PC-3 (cell line): ENCODE results near the gene ZMIZ1. TPM values are rescaled to one million over a fixed set of nuclear protein-coding genes. Genes with fewer than 3 reads are reported as not detected.

ENCODE experiments used
- ATAC-seq: fragments of 200-7000 bp; cut with Tn5 transposase; 2 replicates; pipeline ENCODE4 v1.9.1; 2020; ENCODE audit warnings: mild to moderate bottlenecking, moderate library complexity
- BruUV-seq: library from RNA; stranded (reverse); fragments of 400-500 nt; replicated peaks from 2 replicates; lab custom pipeline; 2021; lab: Mats Ljungman, UMichigan
- CTCF ChIA-PET: fragments of 300-600 bp; sonication (Branson Sonifier 250); formaldehyde crosslinking; loops from one replicate; lab custom pipeline; 2022; ENCODE audit warnings: antibody characterized with exemption; lab: Charles Lee
- POLR2A ChIA-PET: fragments of 300-600 bp; sonication (Branson Sonifier 250); formaldehyde crosslinking; loops from one replicate; lab custom pipeline; 2022; ENCODE audit warnings: antibody characterized with exemption; ENCODE audit not compliant: unreplicated experiment; lab: Charles Lee
- DNase-seq: peaks from one replicate; pipeline ENCODE4 v3.0.0-alpha.2; 2015
- H2AFZ ChIP-seq: fragments of 300-600 bp; sonication (generic); 2 replicates; pipeline ENCODE4 v1.6.0; 2016; ENCODE audit warnings: antibody characterized with exemption, low read length
- H3F3A ChIP-seq: fragments of 300-600 bp; sonication (generic); one replicate; pipeline ENCODE4 v1.6.0; 2017; ENCODE audit warnings: antibody characterized with exemption, low read length, control low read depth, mild to moderate bottlenecking; ENCODE audit not compliant: unreplicated experiment
- H3K27ac ChIP-seq: fragments of 300-600 bp; sonication (generic); 2 replicates; pipeline ENCODE4 v1.5.1; 2016; ENCODE audit warnings: mild to moderate bottlenecking, low read length
- H3K27me3 ChIP-seq: fragments of 300-600 bp; sonication (generic); 2 replicates; pipeline ENCODE4 v1.6.1; 2016; ENCODE audit warnings: low read length, mixed read lengths
- H3K36me3 ChIP-seq: fragments of 300-600 bp; sonication (generic); 2 replicates; pipeline ENCODE4 v1.6.1; 2016; ENCODE audit warnings: low read depth, mixed run types, low read length, mixed read lengths
- H3K4me1 ChIP-seq: fragments of 300-600 bp; sonication (generic); 2 replicates; pipeline ENCODE4 v1.5.1; 2016; ENCODE audit warnings: low read length; ENCODE audit not compliant: insufficient read depth
- H3K4me2 ChIP-seq: fragments of 300-600 bp; sonication (generic); 2 replicates; pipeline ENCODE4 v1.6.0; 2016; ENCODE audit warnings: low read length
- H3K4me3 ChIP-seq: fragments of 300-600 bp; sonication (generic); 2 replicates; pipeline ENCODE4 v1.5.1; 2016; ENCODE audit warnings: mild to moderate bottlenecking, low read length, mixed read lengths
- H3K79me2 ChIP-seq: fragments of 300-600 bp; sonication (generic); 2 replicates; pipeline ENCODE4 v1.6.1; 2017; ENCODE audit warnings: low read length, mixed read lengths
- H3K9ac ChIP-seq: fragments of 300-600 bp; sonication (generic); 2 replicates; pipeline ENCODE4 v1.6.0; 2016; ENCODE audit warnings: mild to moderate bottlenecking, low read length
- H3K9me2 ChIP-seq: fragments of 300-600 bp; sonication (generic); replicated peaks from 2 replicates; pipeline ENCODE4 v1.6.1; 2016; ENCODE audit warnings: mixed run types, low read length, mixed read lengths
- H3K9me3 ChIP-seq: fragments of 300-600 bp; sonication (generic); 2 replicates; pipeline ENCODE4 v1.6.1; 2016; ENCODE audit warnings: low read length, mixed read lengths
- H4K20me1 ChIP-seq: fragments of 300-600 bp; sonication (generic); 2 replicates; pipeline ENCODE4 v1.6.1; 2016; ENCODE audit warnings: low read length, mixed read lengths
- EZH2 ChIP-seq: fragments of 300-600 bp; sonication (generic); IDR thresholded peaks from one replicate; pipeline ENCODE4 v1.6.1; 2017; ENCODE audit warnings: antibody characterized with exemption, mild to moderate bottlenecking, low read length; ENCODE audit not compliant: unreplicated experiment
- EZH2phosphoT487 ChIP-seq: fragments of 300-600 bp; sonication (generic); IDR thresholded peaks from 2 replicates; pipeline ENCODE4 v1.6.1; 2018; ENCODE audit warnings: mild to moderate bottlenecking, antibody characterized with exemption, low read length, borderline replicate concordance
- intact Hi-C: fragments of 100-400 bp; cut with micrococcal nuclease; formaldehyde crosslinking; loops from 2 replicates; pipeline ENCODE4 v1.9.0; 2023
- total RNA-seq: library from RNA; depleted of rRNA; stranded (reverse); fragments of >200 nt; gene quantifications from 2 replicates; pipeline ENCODE4 v1.2.3, GENCODE V29; 2014
- TF ChIP-seq, protein P1 (sequence below): fragments of 300-600 bp; sonication (generic); conservative IDR thresholded peaks from 2 replicates; pipeline ENCODE4 v1.5.1; 2017; ENCODE audit warnings: antibody characterized with exemption, low read depth, mild to moderate bottlenecking, low read length

ZMIZ1 gene
- total RNA-seq, 1 experiment from 2014 or later: 55.4 TPM

DNA sequence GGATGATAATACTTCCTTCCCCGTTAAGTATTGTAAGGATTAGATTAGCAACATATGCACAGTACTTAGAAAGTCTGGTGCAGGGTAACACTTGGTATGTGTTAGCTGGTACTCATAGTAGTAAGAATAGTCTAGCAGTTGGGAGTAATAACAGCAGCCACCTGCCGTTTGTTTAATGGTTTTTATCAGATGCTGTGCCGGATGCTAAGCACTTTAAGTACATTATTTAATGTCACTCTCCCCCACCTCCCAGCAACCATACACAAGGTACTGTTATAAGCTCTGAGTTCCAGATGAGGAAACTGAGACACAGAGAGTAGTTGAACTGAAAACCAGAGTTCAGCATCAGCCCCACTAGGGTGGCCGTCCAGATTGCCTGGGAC lies 60.1 kb downstream of the ZMIZ1 start:
- ChIA-PET POLR2A (no interaction called here), CTCF (interaction anchor here (0.6 to 2.9 kb wide), 2 partner anchors 66 to 70 kb away, joined by 4 to 17 read pairs; no protein-coding TSS in a partner anchor)
- intact Hi-C loops: no loop called here
- Histone ChIP-seq H3K27me3 (no peaks in the 10 kb centered on the region), H3K4me3 (no peak overlapping the region), H3K9ac (no peak overlapping the region), H3K4me2 (0 out of 2 replicates have a peak overlapping the region, but pooled peaks have one; percentile 2), H3K27ac (no peak overlapping the region), H3K4me1 (peaks cover 41% of the 10 kb centered on the region), H3K9me3 (no peaks in the 10 kb centered on the region), H3K9me2 (no peaks in the 10 kb centered on the region), H3K36me3 (peaks cover 8% of the 10 kb centered on the region), H2AFZ (no peak overlapping the region), H4K20me1 (no peaks in the 10 kb centered on the region), H3F3A (peaks cover 11% of the 10 kb centered on the region), H3K79me2 (peaks cover 17% of the 10 kb centered on the region)
- DNase-seq (no peak), ATAC-seq (no peak)
- TF ChIP-seq, protein P1, sequence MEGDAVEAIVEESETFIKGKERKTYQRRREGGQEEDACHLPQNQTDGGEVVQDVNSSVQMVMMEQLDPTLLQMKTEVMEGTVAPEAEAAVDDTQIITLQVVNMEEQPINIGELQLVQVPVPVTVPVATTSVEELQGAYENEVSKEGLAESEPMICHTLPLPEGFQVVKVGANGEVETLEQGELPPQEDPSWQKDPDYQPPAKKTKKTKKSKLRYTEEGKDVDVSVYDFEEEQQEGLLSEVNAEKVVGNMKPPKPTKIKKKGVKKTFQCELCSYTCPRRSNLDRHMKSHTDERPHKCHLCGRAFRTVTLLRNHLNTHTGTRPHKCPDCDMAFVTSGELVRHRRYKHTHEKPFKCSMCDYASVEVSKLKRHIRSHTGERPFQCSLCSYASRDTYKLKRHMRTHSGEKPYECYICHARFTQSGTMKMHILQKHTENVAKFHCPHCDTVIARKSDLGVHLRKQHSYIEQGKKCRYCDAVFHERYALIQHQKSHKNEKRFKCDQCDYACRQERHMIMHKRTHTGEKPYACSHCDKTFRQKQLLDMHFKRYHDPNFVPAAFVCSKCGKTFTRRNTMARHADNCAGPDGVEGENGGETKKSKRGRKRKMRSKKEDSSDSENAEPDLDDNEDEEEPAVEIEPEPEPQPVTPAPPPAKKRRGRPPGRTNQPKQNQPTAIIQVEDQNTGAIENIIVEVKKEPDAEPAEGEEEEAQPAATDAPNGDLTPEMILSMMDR: no peak
- no peak for TF ChIP-seq EZH2
- no peak for TF ChIP-seq EZH2phosphoT487
- no TSS peak for BruUV-seq

DNA sequence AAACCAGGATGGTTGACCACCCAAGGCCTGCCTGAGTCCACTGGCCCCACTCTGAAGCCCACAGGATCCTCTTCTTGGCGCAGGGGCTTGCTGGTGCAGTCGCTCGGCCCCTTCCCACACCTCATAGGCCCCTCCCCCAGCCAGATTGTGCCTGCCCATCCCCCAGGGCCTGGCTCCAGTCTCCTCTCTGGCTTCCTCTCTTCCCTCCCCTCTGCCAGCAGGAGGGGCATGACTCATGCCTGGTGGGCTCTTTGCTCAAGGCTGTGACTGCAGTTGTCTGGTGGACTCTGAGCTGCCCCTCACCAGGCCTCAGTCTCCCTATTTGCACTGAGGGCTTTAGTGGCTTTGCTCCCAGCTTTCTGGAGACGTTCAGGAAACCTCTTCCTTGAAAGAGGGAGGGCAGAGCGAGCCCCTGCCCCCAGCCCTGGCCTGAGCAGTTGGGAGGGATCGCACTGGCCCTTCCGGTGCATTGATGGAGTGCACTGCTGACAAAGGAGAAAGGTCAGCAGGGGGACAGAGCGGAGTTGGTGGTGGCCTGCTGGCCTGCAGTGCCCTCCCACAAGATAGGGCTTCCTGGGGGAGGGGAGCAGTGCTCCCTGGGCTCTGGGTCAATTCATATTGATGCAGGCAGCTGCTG lies 60.7 kb downstream of the ZMIZ1 start:
- H2AFZ ChIP-seq: no peak overlapping the region
- no peaks in the 10 kb centered on the region for H3K27me3 ChIP-seq
- ChIA-PET CTCF (no interaction called here), POLR2A (no interaction called here)
- peak; percentile 71 for DNase-seq
- peaks cover 17% of the 10 kb centered on the region for H3K79me2 ChIP-seq
- peaks cover 41% of the 10 kb centered on the region for H3K4me1 ChIP-seq
- no peak overlapping the region for H3K27ac ChIP-seq
- no TSS peak for BruUV-seq
- H4K20me1 ChIP-seq: no peaks in the 10 kb centered on the region
- H3F3A ChIP-seq: peaks cover 11% of the 10 kb centered on the region
- TF ChIP-seq EZH2 (no peak), EZH2phosphoT487 (no peak)
- TF ChIP-seq, protein P1: peak; percentile 31; the same call in 1 of the 2 replicates
- H3K9ac ChIP-seq: no peak overlapping the region
- H3K36me3 ChIP-seq: peaks cover 3% of the 10 kb centered on the region; the same call in 1 of the 2 replicates
- ATAC-seq: no peak
- peak overlapping the region; percentile 2; the same call in 1 of the 2 replicates for H3K4me2 ChIP-seq
- H3K9me2 ChIP-seq: no peaks in the 10 kb centered on the region
- H3K9me3 ChIP-seq: no peaks in the 10 kb centered on the region
- intact Hi-C loops: no loop called here
- no peak overlapping the region for H3K4me3 ChIP-seq

DNA sequence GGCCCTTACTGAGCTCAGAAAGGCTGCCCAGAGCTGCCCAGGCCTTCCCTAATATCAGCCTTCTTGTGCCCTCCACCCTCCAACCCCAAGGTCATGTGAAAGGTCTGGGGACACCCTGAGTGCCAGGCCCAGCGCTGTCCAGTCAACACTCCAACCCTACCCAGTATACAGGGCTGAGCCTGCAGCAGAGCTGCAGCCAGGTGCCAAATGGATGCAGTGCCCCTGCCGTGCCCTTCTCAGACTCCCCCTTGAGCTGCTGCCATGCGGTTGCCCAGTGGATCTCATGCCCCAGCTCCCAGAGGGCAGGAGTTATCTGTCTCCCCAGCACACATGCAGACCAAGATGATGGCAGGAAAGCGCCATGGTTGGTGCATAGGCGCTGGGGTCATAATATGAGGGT lies 61.5 kb downstream of the ZMIZ1 start:
- no peak overlapping the region for H3K27ac ChIP-seq
- no peaks in the 10 kb centered on the region; the same call in 1 of the 2 replicates for H3K36me3 ChIP-seq
- H3F3A ChIP-seq: peaks cover 11% of the 10 kb centered on the region
- no peaks in the 10 kb centered on the region for H3K27me3 ChIP-seq
- no peak overlapping the region for H3K4me3 ChIP-seq
- H3K9ac ChIP-seq: no peak overlapping the region
- no peaks in the 10 kb centered on the region for H4K20me1 ChIP-seq
- no peaks in the 10 kb centered on the region for H3K9me2 ChIP-seq
- intact Hi-C loops: no loop called here
- no peak for DNase-seq
- peaks cover 41% of the 10 kb centered on the region for H3K4me1 ChIP-seq
- H3K79me2 ChIP-seq: peaks cover 17% of the 10 kb centered on the region
- no peak overlapping the region for H2AFZ ChIP-seq
- H3K4me2 ChIP-seq: no peak overlapping the region
- no peak for ATAC-seq
- TF ChIP-seq, protein P1: no peak
- no peak for TF ChIP-seq EZH2phosphoT487
- TF ChIP-seq EZH2: no peak
- ChIA-PET POLR2A (no interaction called here), CTCF (interaction anchor here (0.5 kb wide), 1 partner anchor 216 kb away, joined by 3 read pairs; no protein-coding TSS in a partner anchor)
- H3K9me3 ChIP-seq: no peaks in the 10 kb centered on the region
- BruUV-seq: no TSS peak
